NB4 (cell line): ENCODE data around the gene RAB5IF.

Source experiments
- CTCF ChIP-seq: IDR thresholded peaks from one replicate; pipeline ENCODE4 v1.5.1; 2012; ENCODE audit warnings: low read depth, low read length
- POLR2A ChIP-seq: IDR thresholded peaks from 2 replicates; pipeline ENCODE4 v1.6.1; 2011; ENCODE audit warnings: mild to moderate bottlenecking; ENCODE audit not compliant: insufficient read length; ENCODE audit errors: extremely low read depth

DNA sequence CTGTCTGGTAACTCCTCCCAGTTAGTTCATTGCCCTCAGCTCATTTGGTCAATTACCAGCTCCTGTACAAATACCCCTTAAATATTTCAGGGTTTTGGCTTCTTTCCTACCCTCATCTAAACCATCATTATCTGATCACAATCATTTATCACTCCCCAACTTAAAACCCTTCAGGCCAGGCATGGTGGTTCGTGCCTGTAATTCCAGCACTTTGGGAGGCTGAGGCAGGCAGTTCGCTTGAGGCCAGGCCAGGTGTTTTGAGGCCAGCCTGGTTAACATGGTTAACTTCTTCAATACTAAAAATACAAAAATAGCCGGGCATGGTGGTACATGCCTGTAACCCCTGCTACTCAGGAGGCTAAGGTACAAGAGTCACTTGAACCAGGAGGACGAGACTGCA is 22.8 kb upstream of the RAB5IF start:
- TF ChIP-seq CTCF (no peak), POLR2A (no peak)
